ENCODE data around the gene MARK2.

MARK2 gene

DNA sequence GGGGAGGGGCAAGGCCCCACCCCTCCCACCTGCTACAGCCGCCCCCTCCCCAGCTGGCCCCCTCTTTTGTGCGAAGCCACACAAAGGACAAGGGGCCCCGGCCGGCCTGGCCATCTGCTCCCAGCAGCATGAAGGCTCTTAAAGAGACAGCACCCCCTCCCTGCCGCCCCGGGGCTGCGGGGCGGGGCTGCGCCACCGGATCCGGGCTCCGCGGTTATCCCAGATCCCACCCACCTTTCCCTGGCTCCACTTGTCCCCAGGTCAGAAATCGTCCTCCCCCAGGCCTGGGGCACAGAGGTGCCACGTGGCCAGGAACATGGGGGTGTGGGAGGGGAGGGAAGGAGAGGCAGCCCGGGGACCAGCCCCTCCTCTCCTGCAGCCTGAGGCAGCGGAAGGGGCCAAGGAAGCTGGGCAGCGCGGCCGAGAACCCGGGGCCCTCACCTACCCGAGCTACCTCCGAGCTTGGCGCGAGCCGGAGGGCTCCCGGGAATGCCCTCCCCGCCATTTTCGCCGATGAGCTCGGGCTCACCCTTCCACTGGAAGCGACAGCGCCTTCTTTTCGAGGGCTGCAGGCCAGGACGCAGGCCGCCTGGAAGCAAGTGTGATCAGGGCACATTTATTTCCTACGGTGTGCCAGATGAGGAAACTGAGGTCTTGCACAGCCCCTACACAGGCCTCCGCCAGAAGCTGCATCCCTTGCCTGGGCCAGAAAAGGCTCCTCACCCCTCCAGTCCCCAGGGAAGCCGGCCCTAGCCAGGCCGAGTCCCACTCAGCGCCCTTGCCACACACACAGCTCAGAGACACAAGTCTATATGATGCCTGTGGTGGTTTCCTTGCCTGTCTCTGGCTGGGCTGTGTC, 80.6 kb downstream of the MARK2 start:
- Histone ChIP-seq H3K36me3 (ENCODE audit: insufficient read depth, insufficient read length, low read length) (peaks cover 7% of the 10 kb centered on the region), H3K9ac (ENCODE audit: insufficient read length, low read depth) (peak overlapping the region; percentile 99), H3K9me3 (ENCODE audit: insufficient read depth, low read length) (no peaks in the 10 kb centered on the region), H3K4me1 (ENCODE audit: insufficient read depth, insufficient read length) (peaks cover 12% of the 10 kb centered on the region), H3K27me3 (ENCODE audit: insufficient read depth, insufficient read length) (peaks cover 4% of the 10 kb centered on the region), H3K4me3 (ENCODE audit: insufficient read length, low read depth) (peak overlapping the region; percentile 84)
- TF ChIP-seq SUZ12 (IDR thresholded peaks at IDR 0.05; ENCODE audit: extremely low read depth, insufficient read depth, insufficient read length), result no peak
- peak; percentile 12 for TF ChIP-seq YY1 (IDR thresholded peaks at IDR 0.05; ENCODE audit: insufficient read depth, insufficient read length)
- DNase-seq (ENCODE audit: low read depth, low spot score), result peak; percentile 96

DNA sequence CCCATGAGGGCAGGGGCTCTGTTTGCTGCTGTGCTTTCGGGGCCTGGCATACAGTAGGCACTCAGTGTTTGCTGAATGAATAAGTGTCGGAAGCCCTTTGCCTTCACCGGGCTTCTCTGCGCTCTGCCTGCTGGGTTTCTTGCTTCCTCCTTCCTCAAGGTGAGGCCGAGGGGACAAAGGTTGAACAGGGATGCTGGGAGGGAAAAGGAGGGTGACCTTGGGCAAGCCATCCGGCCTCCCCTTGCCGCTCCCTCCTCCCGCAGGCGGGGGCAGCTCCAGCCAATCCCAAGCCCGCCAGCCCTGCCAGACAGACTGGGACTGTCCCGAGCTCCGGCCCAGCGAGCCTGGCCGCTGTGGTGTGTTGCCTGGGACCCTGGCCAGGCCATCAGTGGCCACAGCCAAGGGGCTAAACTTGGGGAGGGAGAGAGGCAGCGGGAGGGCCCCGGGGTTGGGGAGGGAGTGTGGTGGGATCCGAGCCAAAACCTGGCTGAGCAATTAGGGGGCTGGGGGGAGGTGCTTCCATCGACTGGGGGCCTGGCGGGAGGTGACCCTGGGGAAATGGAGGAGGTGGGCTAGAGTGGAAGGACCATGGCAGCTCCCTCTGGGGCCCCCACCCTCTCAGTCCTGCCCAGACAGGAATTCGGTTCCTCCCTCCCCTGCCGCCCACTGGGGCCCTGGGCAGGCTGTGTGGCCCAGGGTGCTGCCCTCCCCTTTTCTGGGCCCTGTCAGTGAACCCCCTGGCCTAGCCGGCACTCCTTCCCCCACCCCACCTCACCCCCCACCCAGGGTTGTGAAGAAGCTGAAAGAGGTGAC, 81.4 kb downstream of the MARK2 start:
- Histone ChIP-seq H3K9ac (ENCODE audit: insufficient read length, low read depth) (peak overlapping the region; percentile 99), H3K27me3 (ENCODE audit: insufficient read depth, insufficient read length) (peaks cover 4% of the 10 kb centered on the region), H3K4me1 (ENCODE audit: insufficient read depth, insufficient read length) (peaks cover 4% of the 10 kb centered on the region), H3K4me3 (ENCODE audit: insufficient read length, low read depth) (peak overlapping the region; percentile 84), H3K9me3 (ENCODE audit: insufficient read depth, low read length) (no peaks in the 10 kb centered on the region), H3K36me3 (ENCODE audit: insufficient read depth, insufficient read length, low read length) (no peaks in the 10 kb centered on the region)
- no peak for TF ChIP-seq ZNF274 (IDR thresholded peaks at IDR 0.05; ENCODE audit: low read depth, low read length)
- TF ChIP-seq SUZ12 (IDR thresholded peaks at IDR 0.05; ENCODE audit: extremely low read depth, insufficient read depth, insufficient read length), result no peak
- TF ChIP-seq YY1 (IDR thresholded peaks at IDR 0.05; ENCODE audit: insufficient read depth, insufficient read length), result no peak
- DNase-seq (ENCODE audit: low read depth, low spot score), result peak; percentile 74

DNA sequence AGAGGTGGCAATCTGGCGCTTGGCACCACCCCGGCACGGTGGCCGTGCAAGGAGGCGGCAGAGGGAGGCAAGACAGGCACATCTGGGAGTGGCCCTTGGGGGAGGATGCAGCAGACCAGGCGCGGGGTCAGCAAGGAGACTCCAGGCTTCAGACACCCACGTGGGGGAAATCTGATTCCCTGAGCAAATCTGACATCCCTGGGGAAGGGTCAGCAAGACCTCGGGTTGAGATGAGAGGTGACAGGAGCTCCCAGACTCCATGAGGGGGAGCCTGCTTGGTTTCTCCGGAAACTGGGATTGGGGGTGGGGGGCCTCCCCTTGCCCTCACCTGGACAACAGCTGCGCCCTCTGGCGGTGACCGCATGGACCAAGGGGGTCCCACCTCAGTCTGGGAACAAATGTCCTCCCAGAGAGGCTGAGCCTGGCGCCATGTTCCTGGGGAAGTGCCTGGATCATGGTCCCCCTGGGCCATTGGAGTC, 82.1 kb downstream of the MARK2 start:
- TF ChIP-seq SUZ12 (IDR thresholded peaks at IDR 0.05; ENCODE audit: extremely low read depth, insufficient read depth, insufficient read length) (no peak), YY1 (IDR thresholded peaks at IDR 0.05; ENCODE audit: insufficient read depth, insufficient read length) (no peak), ZNF274 (IDR thresholded peaks at IDR 0.05; ENCODE audit: low read depth, low read length) (no peak)
- peak overlapping the region; percentile 84 for H3K4me3 ChIP-seq (ENCODE audit: insufficient read length, low read depth)
- H3K9ac ChIP-seq (ENCODE audit: insufficient read length, low read depth), result peak overlapping the region; percentile 99
- H3K36me3 ChIP-seq (ENCODE audit: insufficient read depth, insufficient read length, low read length), result no peaks in the 10 kb centered on the region
- no peaks in the 10 kb centered on the region for H3K9me3 ChIP-seq (ENCODE audit: insufficient read depth, low read length)
- H3K4me1 ChIP-seq (ENCODE audit: insufficient read depth, insufficient read length), result peaks cover 4% of the 10 kb centered on the region
- peaks cover 4% of the 10 kb centered on the region for H3K27me3 ChIP-seq (ENCODE audit: insufficient read depth, insufficient read length)
- DNase-seq (ENCODE audit: low read depth, low spot score), result peak; percentile 77

DNA sequence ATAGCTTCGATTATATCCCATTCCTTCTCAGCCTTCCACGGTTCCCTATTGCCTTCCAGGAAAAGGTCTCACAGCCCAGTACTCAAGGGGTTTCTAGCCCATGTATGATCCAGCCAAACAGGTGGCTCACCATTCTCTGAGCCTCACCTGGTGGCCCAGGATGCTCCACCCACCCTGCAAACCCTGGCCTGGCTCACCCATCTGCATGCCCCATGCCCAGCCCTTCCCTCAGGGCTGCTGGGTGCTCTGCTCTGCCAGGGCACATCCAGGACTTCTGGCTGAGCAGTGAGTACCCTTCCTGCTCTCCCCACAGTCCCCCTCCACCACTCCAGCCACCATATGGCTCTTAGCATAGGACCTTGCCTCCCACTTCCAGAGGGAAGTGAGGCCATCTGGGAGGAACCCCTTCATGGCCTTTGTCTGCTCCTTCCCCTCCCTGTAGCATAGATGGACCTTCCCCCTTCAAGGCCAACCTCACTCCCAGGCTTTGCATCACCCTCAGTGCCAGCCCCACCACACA, 83.8 kb downstream of the MARK2 start:
- H3K4me1 ChIP-seq (ENCODE audit: insufficient read depth, insufficient read length), result peaks cover 4% of the 10 kb centered on the region
- no peaks in the 10 kb centered on the region for H3K36me3 ChIP-seq (ENCODE audit: insufficient read depth, insufficient read length, low read length)
- no peak overlapping the region for H3K9ac ChIP-seq (ENCODE audit: insufficient read length, low read depth)
- peaks cover 4% of the 10 kb centered on the region for H3K27me3 ChIP-seq (ENCODE audit: insufficient read depth, insufficient read length)
- DNase-seq (ENCODE audit: low read depth, low spot score), result no peak
- TF ChIP-seq ZNF274 (IDR thresholded peaks at IDR 0.05; ENCODE audit: low read depth, low read length), result no peak
- no peak for TF ChIP-seq SUZ12 (IDR thresholded peaks at IDR 0.05; ENCODE audit: extremely low read depth, insufficient read depth, insufficient read length)
- TF ChIP-seq YY1 (IDR thresholded peaks at IDR 0.05; ENCODE audit: insufficient read depth, insufficient read length), result no peak
- H3K4me3 ChIP-seq (ENCODE audit: insufficient read length, low read depth), result no peak overlapping the region
- no peaks in the 10 kb centered on the region for H3K9me3 ChIP-seq (ENCODE audit: insufficient read depth, low read length)

DNA sequence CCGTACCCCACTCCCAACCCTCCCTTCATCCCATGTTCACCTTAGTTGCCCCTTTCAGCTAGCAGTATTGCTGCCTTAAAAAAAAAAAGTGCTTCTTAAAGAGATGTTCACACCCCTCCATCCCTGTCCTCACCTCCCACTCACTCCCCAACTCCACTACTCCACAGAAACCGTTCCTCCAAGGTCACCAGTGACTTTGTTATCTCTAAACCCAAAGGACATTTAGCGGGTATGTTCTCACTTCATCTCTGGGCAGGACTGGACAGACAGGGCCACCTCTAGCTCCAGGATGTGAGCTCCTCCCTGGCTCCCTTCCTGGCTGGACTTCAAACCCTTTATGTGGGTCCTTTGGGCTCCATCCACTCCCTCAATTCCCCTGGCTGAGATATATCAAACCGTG, 84.4 kb downstream of the MARK2 start:
- Histone ChIP-seq H3K9ac (ENCODE audit: insufficient read length, low read depth) (no peak overlapping the region), H3K4me3 (ENCODE audit: insufficient read length, low read depth) (no peak overlapping the region), H3K27me3 (ENCODE audit: insufficient read depth, insufficient read length) (peaks cover 4% of the 10 kb centered on the region), H3K9me3 (ENCODE audit: insufficient read depth, low read length) (no peaks in the 10 kb centered on the region), H3K4me1 (ENCODE audit: insufficient read depth, insufficient read length) (peaks cover 4% of the 10 kb centered on the region), H3K36me3 (ENCODE audit: insufficient read depth, insufficient read length, low read length) (no peaks in the 10 kb centered on the region)
- DNase-seq (ENCODE audit: low read depth, low spot score), result no peak
- TF ChIP-seq ZNF274 (IDR thresholded peaks at IDR 0.05; ENCODE audit: low read depth, low read length) (no peak), SUZ12 (IDR thresholded peaks at IDR 0.05; ENCODE audit: extremely low read depth, insufficient read depth, insufficient read length) (no peak), YY1 (IDR thresholded peaks at IDR 0.05; ENCODE audit: insufficient read depth, insufficient read length) (no peak)

DNA sequence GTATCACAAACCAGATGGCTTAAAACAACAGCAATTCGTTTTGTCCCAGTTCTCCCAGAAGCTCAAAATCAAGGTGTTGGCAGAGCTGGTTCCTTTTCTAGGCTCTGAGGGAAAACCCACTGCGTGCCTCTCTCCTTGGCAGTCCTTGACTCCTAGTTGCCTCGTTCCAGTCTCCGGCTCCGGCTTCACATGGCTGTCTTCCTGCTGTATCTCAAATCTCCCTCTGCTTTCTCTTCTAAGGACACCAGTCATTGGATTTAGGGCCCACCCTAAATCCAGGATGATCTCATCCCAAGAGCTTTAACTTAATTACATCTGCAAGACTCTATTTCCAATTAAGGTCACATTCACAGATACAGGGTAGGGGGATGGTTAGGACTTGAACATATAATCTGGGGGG, 90.7 kb downstream of the MARK2 start:
- no peak overlapping the region for H3K4me3 ChIP-seq (ENCODE audit: insufficient read length, low read depth)
- no peaks in the 10 kb centered on the region for H3K27me3 ChIP-seq (ENCODE audit: insufficient read depth, insufficient read length)
- no peak for DNase-seq (ENCODE audit: low read depth, low spot score)
- H3K9me3 ChIP-seq (ENCODE audit: insufficient read depth, low read length), result no peaks in the 10 kb centered on the region
- H3K9ac ChIP-seq (ENCODE audit: insufficient read length, low read depth), result no peak overlapping the region
- TF ChIP-seq SUZ12 (IDR thresholded peaks at IDR 0.05; ENCODE audit: extremely low read depth, insufficient read depth, insufficient read length), result no peak
- TF ChIP-seq YY1 (IDR thresholded peaks at IDR 0.05; ENCODE audit: insufficient read depth, insufficient read length), result no peak
- no peak for TF ChIP-seq ZNF274 (IDR thresholded peaks at IDR 0.05; ENCODE audit: low read depth, low read length)
- H3K36me3 ChIP-seq (ENCODE audit: insufficient read depth, insufficient read length, low read length), result no peaks in the 10 kb centered on the region
- peaks cover 12% of the 10 kb centered on the region for H3K4me1 ChIP-seq (ENCODE audit: insufficient read depth, insufficient read length)

DNA sequence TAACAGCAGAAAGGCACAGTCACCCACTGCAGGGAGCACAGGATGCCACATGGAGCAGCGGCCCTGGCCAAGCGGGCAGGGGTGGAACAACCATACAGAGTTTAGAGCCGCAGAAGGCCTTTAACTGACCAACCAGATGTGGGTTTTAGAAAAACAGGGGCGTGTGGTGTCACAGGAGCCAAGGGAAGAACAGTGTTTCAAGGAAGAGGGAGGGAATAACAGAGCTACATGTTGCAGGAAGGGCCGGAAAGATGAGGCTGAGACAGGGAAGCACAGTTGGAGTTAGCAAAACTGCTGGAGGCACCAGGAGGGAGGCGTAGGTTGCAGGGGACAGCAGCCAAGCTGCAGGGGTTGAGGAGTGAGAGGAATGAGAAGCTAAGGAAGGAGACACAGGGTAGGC, 92.1 kb downstream of the MARK2 start:
- Histone ChIP-seq H3K9me3 (ENCODE audit: insufficient read depth, low read length) (no peaks in the 10 kb centered on the region), H3K27me3 (ENCODE audit: insufficient read depth, insufficient read length) (no peaks in the 10 kb centered on the region), H3K4me1 (ENCODE audit: insufficient read depth, insufficient read length) (peaks cover 12% of the 10 kb centered on the region), H3K9ac (ENCODE audit: insufficient read length, low read depth) (no peak overlapping the region), H3K36me3 (ENCODE audit: insufficient read depth, insufficient read length, low read length) (no peaks in the 10 kb centered on the region), H3K4me3 (ENCODE audit: insufficient read length, low read depth) (no peak overlapping the region)
- TF ChIP-seq ZNF274 (IDR thresholded peaks at IDR 0.05; ENCODE audit: low read depth, low read length) (no peak), SUZ12 (IDR thresholded peaks at IDR 0.05; ENCODE audit: extremely low read depth, insufficient read depth, insufficient read length) (no peak), YY1 (IDR thresholded peaks at IDR 0.05; ENCODE audit: insufficient read depth, insufficient read length) (no peak)
- DNase-seq (ENCODE audit: low read depth, low spot score), result no peak

All from NT2/D1 (cell line).